Upper lobe of left lung (tissue), 6 donors: Measurements from ENCODE around the gene RPRD1A. TPM values are rescaled to one million over a fixed set of nuclear protein-coding genes. Genes with fewer than 3 reads are reported as not detected.
"Not testable (repeated sequence)": the region's sequence is repeated elsewhere in the genome, so short reads cannot be mapped to it uniquely, and the experiment has no call there.

Experiments
- ATAC-seq, 2 donors: fragments of 200-7000 bp; cut with Tn5 transposase; one replicate each; pipeline ENCODE4 v1.9.1; 2022; ENCODE audit warnings: mild to moderate bottlenecking in 2 of 2, moderate library complexity in 2 of 2; ENCODE audit not compliant: low FRiP score in 2 of 2
- DNase-seq, 2 donors: peaks; one replicate each; pipeline ENCODE4 v3.0.0-alpha.2; 2019 to 2020
- H3K27ac ChIP-seq, 4 donors: fragments of 200-600 bp; sonication (generic); one replicate each; pipeline ENCODE4 v1.5.1; 2016 to 2019
- H3K27me3 ChIP-seq, 4 donors: fragments of 200-600 bp; sonication (generic); one replicate each; pipeline ENCODE4 v1.5.1; 2017 to 2019
- H3K36me3 ChIP-seq, 4 donors: fragments of 200-600 bp; sonication (generic); one replicate each; pipeline ENCODE4 v1.5.1; 2016 to 2019
- H3K4me1 ChIP-seq, 4 donors: fragments of 200-600 bp; sonication (generic); one replicate each; pipeline ENCODE4 v1.5.1; 2018 to 2019
- H3K4me3 ChIP-seq, 4 donors: fragments of 200-600 bp; sonication (generic); one replicate each; pipeline ENCODE4 v1.5.1; 2017 to 2019; ENCODE audit warnings: mild to moderate bottlenecking in 2 of 4, moderate library complexity in 1 of 4
- H3K9me3 ChIP-seq, 4 donors: fragments of 200-600 bp; sonication (generic); one replicate each; pipeline ENCODE4 v1.5.1; 2018 to 2019
- EP300 ChIP-seq, 4 donors: sonication (generic); formaldehyde crosslinking; IDR thresholded peaks; one replicate each; pipeline ENCODE4 v1.5.1; 2017; ENCODE audit warnings: antibody characterized with exemption in 4 of 4, control low read depth in 2 of 4
- POLR2A ChIP-seq, 4 donors: fragments of 450-650 bp; IDR thresholded peaks; one replicate each; pipeline ENCODE4 v1.5.1; 2016 to 2017; ENCODE audit warnings: antibody characterized with exemption in 4 of 4, mild to moderate bottlenecking in 2 of 4
- POLR2AphosphoS5 ChIP-seq, 2 donors: sonication (generic); formaldehyde crosslinking; IDR thresholded peaks; one replicate each; pipeline ENCODE4 v1.5.1; 2017; ENCODE audit warnings: antibody characterized with exemption in 2 of 2
- WGBS, 2 donors: methylation state at CpG; one replicate each; pipeline ENCODE4 v1.1.5; 2017 to 2018; 5-methylcytosine and 5-hydroxymethylcytosine counted together
- total RNA-seq, 6 donors: library from RNA; depleted of rRNA in 4 of 6; stranded (reverse); fragments of >200 nt in 4 of 6; gene quantifications; one replicate each; pipeline versions ENCODE4 v1.1.0 to v1.2.1, GENCODE V29; 2016 to 2021
- TF ChIP-seq, protein P1 (sequence below), 6 experiments: fragments of 450-650 bp in 4 of 6; fragments of 200-600 bp in 2 of 6; sonication (generic) in 2 of 6; IDR thresholded peaks; one replicate each; pipeline ENCODE4 v1.5.1; 2016 to 2019; ENCODE audit warnings: antibody characterized with exemption in 6 of 6
- donor health status: DM: no; HTN: no; CAD: no; lungs with moderate emphysema.
- donor health status: DM: no; HTN: yes; CAD: no; lungs with severe emphysema.

Gene RPRD1A
- total RNA-seq, 6 donors from 2014 or later = 30.6 to 84.4 (median 44.3) TPM

DNA sequence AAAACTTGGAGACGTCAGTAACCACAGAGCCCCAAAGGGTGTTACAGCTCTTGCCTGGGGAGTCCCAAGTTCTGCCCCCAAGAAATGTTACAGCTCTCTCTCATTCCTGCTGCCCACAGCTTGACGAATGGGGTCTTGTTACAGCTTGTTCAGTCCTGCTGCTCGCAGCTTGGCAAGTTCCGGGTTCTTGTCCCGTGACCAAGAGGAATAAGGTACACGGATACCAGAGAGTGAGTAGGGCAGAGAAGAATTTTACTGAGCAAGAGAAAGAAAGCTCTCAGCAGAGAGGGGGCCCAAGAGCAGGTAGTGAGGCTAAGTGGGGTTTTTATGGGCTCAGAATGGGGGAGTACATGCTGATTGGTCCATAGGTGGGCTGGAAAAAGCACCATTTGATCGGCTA is 34.6 kb upstream of the RPRD1A start:
- no peaks in the 10 kb centered on the region for H3K36me3 ChIP-seq
- H3K4me1 ChIP-seq = no peaks in the 10 kb centered on the region
- H3K4me3 ChIP-seq = no peak overlapping the region
- DNase-seq (no peak), ATAC-seq (no peak)
- no peak for TF ChIP-seq EP300 (IDR thresholded peaks at IDR 0.05)
- no peak for TF ChIP-seq POLR2AphosphoS5 (IDR thresholded peaks at IDR 0.05)
- TF ChIP-seq, protein P1, sequence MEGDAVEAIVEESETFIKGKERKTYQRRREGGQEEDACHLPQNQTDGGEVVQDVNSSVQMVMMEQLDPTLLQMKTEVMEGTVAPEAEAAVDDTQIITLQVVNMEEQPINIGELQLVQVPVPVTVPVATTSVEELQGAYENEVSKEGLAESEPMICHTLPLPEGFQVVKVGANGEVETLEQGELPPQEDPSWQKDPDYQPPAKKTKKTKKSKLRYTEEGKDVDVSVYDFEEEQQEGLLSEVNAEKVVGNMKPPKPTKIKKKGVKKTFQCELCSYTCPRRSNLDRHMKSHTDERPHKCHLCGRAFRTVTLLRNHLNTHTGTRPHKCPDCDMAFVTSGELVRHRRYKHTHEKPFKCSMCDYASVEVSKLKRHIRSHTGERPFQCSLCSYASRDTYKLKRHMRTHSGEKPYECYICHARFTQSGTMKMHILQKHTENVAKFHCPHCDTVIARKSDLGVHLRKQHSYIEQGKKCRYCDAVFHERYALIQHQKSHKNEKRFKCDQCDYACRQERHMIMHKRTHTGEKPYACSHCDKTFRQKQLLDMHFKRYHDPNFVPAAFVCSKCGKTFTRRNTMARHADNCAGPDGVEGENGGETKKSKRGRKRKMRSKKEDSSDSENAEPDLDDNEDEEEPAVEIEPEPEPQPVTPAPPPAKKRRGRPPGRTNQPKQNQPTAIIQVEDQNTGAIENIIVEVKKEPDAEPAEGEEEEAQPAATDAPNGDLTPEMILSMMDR (IDR thresholded peaks at IDR 0.05) = no peak
- no peak for TF ChIP-seq POLR2A (IDR thresholded peaks at IDR 0.05)
- H3K9me3 ChIP-seq = peaks cover 0 to 3% (median 0%) of the 10 kb centered on the region in 4 donors
- H3K27ac ChIP-seq = no peak overlapping the region
- H3K27me3 ChIP-seq = no peaks in the 10 kb centered on the region
- 96 to 98% methylated on average over 5 to 7 of the region's 7 CpGs for WGBS, 2 donors

DNA sequence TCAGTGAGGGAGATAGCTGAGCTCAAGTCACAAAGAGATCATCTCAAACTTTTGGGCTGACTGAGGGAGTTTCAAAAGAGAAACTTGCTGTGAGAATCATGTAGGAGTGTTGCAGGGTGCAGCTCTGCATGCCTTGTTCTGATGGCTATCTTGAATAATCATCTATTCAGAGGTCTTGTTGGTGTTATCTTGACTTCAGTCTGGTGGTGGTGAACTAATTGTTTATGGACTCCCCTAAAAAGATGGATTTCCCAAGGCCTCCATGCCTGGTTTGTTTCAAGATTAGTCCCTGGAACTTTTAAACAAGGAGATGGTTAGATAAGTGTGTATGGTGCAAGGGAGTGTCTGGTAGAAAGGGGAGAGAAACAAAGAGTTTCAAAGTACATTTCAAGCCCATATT is 32.0 kb upstream of the RPRD1A start:
- Histone ChIP-seq H3K27ac (no peak overlapping the region), H3K9me3 (peaks cover 0 to 3% (median 0%) of the 10 kb centered on the region in 4 donors), H3K36me3 (no peaks in the 10 kb centered on the region), H3K4me3 (no peak overlapping the region), H3K27me3 (no peaks in the 10 kb centered on the region), H3K4me1 (no peaks in the 10 kb centered on the region)
- ATAC-seq (no peak), DNase-seq (no peak)
- no peak for TF ChIP-seq POLR2AphosphoS5 (IDR thresholded peaks at IDR 0.05)
- TF ChIP-seq, protein P1 (IDR thresholded peaks at IDR 0.05) = no peak
- no peak for TF ChIP-seq POLR2A (IDR thresholded peaks at IDR 0.05)
- no peak for TF ChIP-seq EP300 (IDR thresholded peaks at IDR 0.05)

DNA sequence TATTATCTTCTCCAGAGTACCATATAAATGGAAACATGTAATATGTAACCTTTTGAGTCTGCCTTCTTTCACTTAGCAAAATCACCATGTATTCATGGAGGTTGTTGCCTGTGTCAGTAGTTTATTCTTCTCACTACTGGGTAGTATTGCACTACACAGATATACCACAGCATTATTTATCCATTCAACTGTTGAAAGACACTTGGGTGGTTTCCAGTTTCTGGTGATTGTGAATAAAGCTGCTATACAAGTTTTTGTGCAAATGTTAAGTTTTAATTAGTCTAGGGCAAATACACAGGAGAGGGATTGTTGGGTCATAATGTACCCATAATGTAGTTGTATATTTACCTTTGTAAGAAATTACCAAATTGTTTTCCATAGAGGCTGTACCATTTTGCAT is 29.6 kb upstream of the RPRD1A start:
- Histone ChIP-seq H3K27me3 (no peaks in the 10 kb centered on the region), H3K27ac (no peak overlapping the region), H3K4me1 (no peaks in the 10 kb centered on the region), H3K36me3 (no peaks in the 10 kb centered on the region), H3K9me3 (peaks cover 0 to 2% (median 0%) of the 10 kb centered on the region in 4 donors), H3K4me3 (no peak overlapping the region)
- ATAC-seq (no peak), DNase-seq (no peak)
- TF ChIP-seq EP300 (IDR thresholded peaks at IDR 0.05) = no peak

DNA sequence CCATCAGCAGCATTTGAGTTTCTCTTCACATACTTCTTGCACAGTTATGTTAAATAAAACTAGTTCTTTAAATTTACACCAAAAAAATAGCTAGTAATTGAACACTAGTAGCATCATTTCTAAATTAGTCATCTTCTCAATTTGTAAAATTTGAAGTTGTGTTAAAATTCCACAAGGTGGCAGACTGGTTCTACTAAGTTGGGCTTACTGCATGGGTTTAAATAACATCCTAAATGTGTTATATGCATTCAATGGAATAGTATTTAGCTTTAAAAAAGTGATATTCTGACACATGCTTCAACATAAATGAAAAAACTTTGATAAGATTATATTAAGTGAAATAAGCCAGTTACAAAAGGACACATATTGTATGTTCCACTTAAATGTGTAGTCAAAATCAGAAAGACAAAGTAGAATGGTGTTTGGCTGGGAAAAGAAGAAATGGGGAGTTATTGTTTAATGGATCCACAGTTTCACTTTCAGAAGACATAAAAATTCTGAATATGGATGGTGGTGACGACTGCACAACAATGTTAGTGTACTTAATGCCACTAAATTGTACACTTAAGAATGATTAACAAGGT is 28.7 kb upstream of the RPRD1A start:
- Histone ChIP-seq H3K27me3 (no peaks in the 10 kb centered on the region), H3K4me1 (no peaks in the 10 kb centered on the region), H3K9me3 (no peaks in the 10 kb centered on the region), H3K27ac (no peak overlapping the region), H3K4me3 (no peak overlapping the region), H3K36me3 (no peaks in the 10 kb centered on the region)
- no peak for TF ChIP-seq POLR2AphosphoS5 (IDR thresholded peaks at IDR 0.05)
- TF ChIP-seq, protein P1 (IDR thresholded peaks at IDR 0.05) = peak in 3 of 6 experiments; percentile 54 to 65 (median 56)
- ATAC-seq (no peak), DNase-seq (no peak)
- WGBS, 2 donors = 24 to 31% methylated on average over 1 of the region's 1 CpG

DNA sequence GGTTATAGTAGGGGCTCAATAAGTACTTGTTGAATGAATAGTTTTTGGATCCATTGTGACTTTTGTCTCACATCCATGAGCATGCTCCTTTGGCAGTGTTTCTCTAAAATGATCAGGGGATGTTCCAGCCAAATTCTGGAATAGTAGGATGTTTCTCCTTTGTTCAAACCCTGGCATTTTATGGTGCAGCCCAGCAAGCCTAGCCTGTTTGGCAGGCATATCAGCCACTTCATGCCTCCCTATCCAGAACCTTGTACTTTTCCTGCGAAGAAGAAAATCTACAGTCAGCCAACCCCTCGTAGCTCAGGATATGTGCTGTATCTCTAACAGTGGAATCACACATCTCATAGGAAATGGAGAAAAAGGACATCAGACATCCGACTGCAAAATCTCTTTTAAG is 27.1 kb upstream of the RPRD1A start:
- no peaks in the 10 kb centered on the region for H3K4me1 ChIP-seq
- DNase-seq (no peak), ATAC-seq (no peak)
- TF ChIP-seq POLR2A (IDR thresholded peaks at IDR 0.05) (no peak), EP300 (IDR thresholded peaks at IDR 0.05) (no peak)
- H3K36me3 ChIP-seq = no peaks in the 10 kb centered on the region
- 58 to 63% methylated on average over 3 of the region's 3 CpGs for WGBS, 2 donors
- H3K27me3 ChIP-seq = no peaks in the 10 kb centered on the region
- no peak overlapping the region for H3K27ac ChIP-seq
- H3K4me3 ChIP-seq = no peak overlapping the region
- H3K9me3 ChIP-seq = no peaks in the 10 kb centered on the region

DNA sequence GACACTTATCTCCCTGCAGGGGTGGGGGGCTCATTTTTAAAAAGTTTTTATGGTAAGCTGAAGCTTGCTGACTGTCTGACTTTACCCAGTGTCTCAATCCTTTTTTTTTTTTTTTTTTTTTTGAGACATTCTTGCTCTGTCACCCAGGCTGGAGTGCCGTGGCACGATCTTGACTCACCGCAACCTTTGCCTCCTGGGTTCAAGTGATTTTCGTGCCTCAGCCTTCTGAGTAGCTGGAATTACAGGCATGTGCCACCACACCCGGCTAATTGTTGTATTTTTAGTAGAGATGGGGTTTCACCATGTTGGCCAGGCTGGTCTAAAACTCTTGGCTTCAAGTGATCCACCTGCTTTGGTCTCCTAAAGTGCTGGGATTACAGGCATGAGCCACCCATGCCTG is 24.8 kb upstream of the RPRD1A start:
- DNase-seq, H3K27ac ChIP-seq, H3K36me3 ChIP-seq, H3K27me3 ChIP-seq, H3K4me1 ChIP-seq, ATAC-seq, H3K9me3 ChIP-seq, H3K4me3 ChIP-seq: not testable (repeated sequence)
- WGBS, 2 donors = 50 to 79% methylated on average over 5 of the region's 5 CpGs
